ENCODE results near the gene ARMC9.
"Not testable (repeated sequence)": the region's sequence is repeated elsewhere in the genome, so short reads cannot be mapped to it uniquely, and the experiment has no call there.

ARMC9 gene

DNA sequence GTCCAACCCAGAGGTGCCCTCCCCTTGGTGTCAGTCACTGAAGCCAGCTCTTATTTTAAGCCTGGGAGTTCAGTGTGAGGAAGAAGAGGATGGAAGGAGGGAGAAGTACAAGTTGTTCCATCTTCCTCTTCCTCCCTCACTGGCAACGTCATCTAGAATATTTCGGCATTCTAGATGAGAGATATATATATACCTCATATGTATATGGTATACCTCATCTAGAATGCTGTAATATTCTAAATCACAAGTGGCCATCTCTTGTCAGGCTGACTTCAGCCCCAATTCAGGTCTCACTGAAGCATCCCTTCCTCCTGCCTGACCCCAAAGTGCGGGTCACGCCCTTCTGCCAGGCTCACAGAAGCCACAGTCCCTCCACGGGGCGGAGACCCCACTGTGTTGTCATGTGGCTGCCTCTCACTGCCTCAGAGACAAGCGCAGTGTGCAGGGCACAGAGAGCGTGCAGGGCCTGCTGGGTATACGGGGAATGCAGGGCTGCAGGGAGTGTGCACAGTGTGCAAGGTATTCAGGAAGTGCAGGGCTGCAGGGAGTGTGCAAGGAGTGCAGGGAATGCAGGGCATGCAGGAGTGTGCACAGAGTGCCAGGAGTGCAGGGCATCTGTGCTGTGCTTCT is 164.2 kb downstream of the ARMC9 start:
- no peak for DNase-seq (ENCODE audit: low read depth in 3 of 3)

DNA sequence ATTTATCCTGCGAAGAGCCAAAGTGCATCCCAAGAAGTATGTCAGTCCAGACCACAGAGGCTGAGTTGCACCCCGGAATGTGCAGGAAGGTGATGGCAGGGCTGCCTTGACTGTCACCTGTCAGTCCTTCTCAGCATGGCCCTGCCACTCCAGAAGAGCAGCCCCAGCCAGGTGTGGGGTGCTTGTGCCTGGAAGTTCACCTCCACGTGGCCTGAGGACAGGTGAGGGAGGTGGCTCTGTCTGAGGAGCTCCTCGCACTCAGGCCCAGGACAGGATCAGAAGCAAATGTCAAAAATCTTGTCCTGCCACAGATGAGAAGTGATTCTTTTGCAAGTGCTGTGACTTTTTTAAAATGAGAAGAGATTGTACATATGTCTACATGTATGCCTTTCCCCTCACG is 165.6 kb downstream of the ARMC9 start:
- DNase-seq (ENCODE audit: low read depth in 3 of 3) = no peak

- no peak for DNase-seq (ENCODE audit: low read depth in 3 of 3)
These were observed 166.8 kb downstream of the ARMC9 start for GRCh38 chr2:231364961-231365810.

DNA sequence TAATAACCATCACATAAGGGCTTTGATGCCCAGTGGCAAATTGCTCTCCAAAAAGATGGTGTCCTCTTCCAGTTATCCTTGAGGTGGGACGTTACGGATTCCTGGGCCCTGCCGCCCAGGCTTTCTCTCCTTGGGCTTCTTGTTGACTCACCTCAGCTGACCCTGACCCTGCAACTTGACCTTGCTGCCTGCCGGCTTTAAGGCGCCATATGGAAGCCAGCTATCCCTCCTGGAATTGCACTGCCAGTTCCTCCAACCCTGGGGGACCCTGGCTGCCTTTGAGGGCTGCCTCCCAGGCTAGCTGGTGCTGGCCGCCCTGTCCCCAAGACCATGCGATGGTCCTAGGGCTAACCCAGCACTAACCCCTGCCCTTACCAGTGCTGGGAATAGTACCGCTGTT is 168.7 kb downstream of the ARMC9 start:
- DNase-seq (ENCODE audit: low read depth in 3 of 3) = no peak

GRCh38 chr2:231369580-231370428 is 171.4 kb downstream of the ARMC9 start:
- DNase-seq (ENCODE audit: low read depth in 3 of 3) = no peak

GRCh38 chr2:231370429-231370748 is 172.0 kb downstream of the ARMC9 start:
- DNase-seq (ENCODE audit: low read depth in 3 of 3) = no peak

- DNase-seq (ENCODE audit: low read depth in 3 of 3) = no peak
These were observed 172.5 kb downstream of the ARMC9 start for GRCh38 chr2:231370749-231371429.

- DNase-seq (ENCODE audit: low read depth in 3 of 3) = no peak
These were observed 173.1 kb downstream of the ARMC9 start for GRCh38 chr2:231371430-231372054.

GRCh38 chr2:231372326-231372725 is 173.9 kb downstream of the ARMC9 start:
- no peak for DNase-seq (ENCODE audit: low read depth in 3 of 3)

DNA sequence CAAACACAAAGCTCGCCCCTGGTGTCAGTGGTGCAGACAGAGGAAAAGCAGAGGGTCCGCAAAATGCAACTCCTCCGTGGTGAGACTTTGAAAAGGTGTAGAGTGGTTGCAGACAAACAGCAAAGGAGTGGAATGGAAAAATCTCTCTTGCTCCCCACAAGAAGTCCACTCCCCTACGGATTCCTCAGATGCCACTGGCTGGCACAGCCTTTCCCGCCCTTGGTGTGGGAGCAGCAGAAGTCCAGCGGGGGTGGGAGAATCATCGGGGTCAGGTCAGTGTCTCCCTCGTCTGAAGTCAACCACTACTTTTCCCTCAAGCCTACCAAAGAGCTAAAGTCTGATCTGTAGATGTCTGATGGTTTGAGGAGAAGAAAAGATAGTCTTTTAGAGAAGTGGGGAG is 174.8 kb downstream of the ARMC9 start:
- DNase-seq (ENCODE audit: low read depth in 3 of 3) = no peak

- DNase-seq (ENCODE audit: low read depth in 3 of 3) = no peak
These were observed 175.4 kb downstream of the ARMC9 start for GRCh38 chr2:231373786-231374349.

- DNase-seq (ENCODE audit: low read depth in 3 of 3) = no peak
These were observed 176.3 kb downstream of the ARMC9 start for GRCh38 chr2:231374771-231375170.

GRCh38 chr2:231375994-231376615 is 177.7 kb downstream of the ARMC9 start:
- DNase-seq (ENCODE audit: low read depth in 3 of 3) = not testable (repeated sequence)

- no peak for DNase-seq (ENCODE audit: low read depth in 3 of 3)
These were observed 178.4 kb downstream of the ARMC9 start for GRCh38 chr2:231376857-231377256.

- no peak for DNase-seq (ENCODE audit: low read depth in 3 of 3)
These were observed 179.7 kb downstream of the ARMC9 start for GRCh38 chr2:231378026-231378722.

GRCh38 chr2:231379266-231380215 is 181.1 kb downstream of the ARMC9 start:
- DNase-seq (ENCODE audit: low read depth in 3 of 3) = no peak

- DNase-seq (ENCODE audit: low read depth in 3 of 3) = no peak
These were observed 181.9 kb downstream of the ARMC9 start for GRCh38 chr2:231380307-231380706.

- DNase-seq (ENCODE audit: low read depth in 3 of 3) = no peak
These were observed 182.8 kb downstream of the ARMC9 start for GRCh38 chr2:231380991-231381847.

All from stimulated activated CD4-positive, alpha-beta T cell treated with anti-CD3 and anti-CD28 coated beads, TNF-alpha, amount 100 ng/mL, for 4 hours (primary cell).